ENCODE data around the gene FADS3. TPM values are rescaled to one million over a fixed set of nuclear protein-coding genes. Genes with fewer than 3 reads are reported as not detected.

Gene FADS3
- polyA plus RNA-seq, 1 donor = 9.1 TPM

DNA sequence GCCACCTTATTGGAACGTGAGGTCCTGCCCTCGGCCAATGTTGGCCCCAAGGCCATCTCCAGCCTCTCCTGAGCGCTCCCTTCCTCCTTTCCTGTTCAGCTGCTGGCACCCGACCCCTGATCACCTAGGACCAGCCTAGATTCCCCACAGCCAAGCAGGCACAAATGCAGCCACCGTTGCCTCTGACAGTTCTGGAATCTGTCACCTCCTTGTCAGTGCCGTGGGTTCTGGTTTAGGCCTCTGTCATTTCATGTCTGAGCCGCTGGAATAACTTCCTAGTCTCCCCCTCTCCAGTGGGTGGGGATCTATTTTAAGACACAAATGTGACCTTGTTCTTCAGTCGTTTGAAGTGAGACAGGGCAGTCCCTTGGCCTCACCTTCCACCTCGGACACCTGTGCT is 29.7 kb downstream of the FADS3 start:
- Histone ChIP-seq H3K4me3 (ENCODE audit: low read length) (no peak overlapping the region), H3K36me3 (ENCODE audit: control insufficient read depth, insufficient read depth, low read length) (peaks cover 5% of the 10 kb centered on the region), H3K9me3 (ENCODE audit: control insufficient read depth, low read depth, low read length) (no peaks in the 10 kb centered on the region), H3K4me1 (ENCODE audit: control insufficient read depth, insufficient read depth, low read length) (no peaks in the 10 kb centered on the region), H3K27me3 (ENCODE audit: control insufficient read depth, insufficient read depth, low read length) (no peaks in the 10 kb centered on the region), H3K27ac (ENCODE audit: low read length) (no peak overlapping the region)
- DNase-seq = no peak
- WGBS (ENCODE audit: insufficient coverage, low lambda C conversion rate) = no CpG with 5 or more reads among the region's 9 CpGs

DNA sequence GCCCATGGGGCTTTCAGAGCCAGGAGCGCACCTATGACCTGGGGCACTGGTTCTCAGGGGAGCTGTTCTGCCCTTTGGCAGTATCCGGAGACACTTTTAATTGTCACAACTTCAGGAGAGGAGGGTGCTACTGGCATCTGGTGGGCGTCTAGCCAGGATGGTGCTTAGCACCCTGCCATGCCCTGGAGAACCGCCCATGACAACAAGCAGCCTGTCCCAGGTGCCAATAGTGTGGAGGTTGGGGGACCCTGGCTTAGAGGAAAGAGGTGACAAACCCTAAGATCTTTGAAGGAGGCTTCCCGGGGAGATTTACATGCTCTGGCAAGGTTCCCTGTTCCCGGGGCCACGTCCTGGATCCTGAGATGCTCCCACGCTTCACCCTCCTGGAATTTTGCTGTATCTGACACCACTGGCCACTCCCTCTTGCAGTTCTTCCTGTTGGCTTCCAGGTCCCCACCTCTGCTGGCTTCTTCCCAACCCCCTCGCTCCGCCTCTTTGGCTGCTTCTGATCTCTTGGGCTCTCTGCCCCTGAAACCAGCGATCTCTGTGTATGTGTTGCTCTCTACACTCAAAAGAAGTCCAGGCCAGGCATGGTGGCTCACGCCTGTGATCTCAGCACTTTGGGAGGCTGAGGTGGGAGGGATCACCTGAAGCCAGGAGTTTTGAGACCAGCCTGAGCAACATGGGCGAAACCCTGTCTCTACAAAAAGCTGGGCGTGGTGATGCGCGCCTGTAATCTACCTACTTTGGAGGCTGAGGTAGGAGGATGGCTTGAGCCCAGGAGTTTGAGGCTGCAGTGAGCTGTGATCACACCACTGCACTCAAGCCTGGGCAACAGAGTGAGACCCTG is 31.1 kb downstream of the FADS3 start:
- DNase-seq = no peak
- no peaks in the 10 kb centered on the region for H3K9me3 ChIP-seq (ENCODE audit: control insufficient read depth, low read depth, low read length)
- H3K27me3 ChIP-seq (ENCODE audit: control insufficient read depth, insufficient read depth, low read length) = no peaks in the 10 kb centered on the region
- no peak overlapping the region for H3K4me3 ChIP-seq (ENCODE audit: low read length)
- H3K36me3 ChIP-seq (ENCODE audit: control insufficient read depth, insufficient read depth, low read length) = peaks cover 5% of the 10 kb centered on the region
- no CpG with 5 or more reads among the region's 16 CpGs for WGBS (ENCODE audit: insufficient coverage, low lambda C conversion rate)
- H3K4me1 ChIP-seq (ENCODE audit: control insufficient read depth, insufficient read depth, low read length) = no peaks in the 10 kb centered on the region
- H3K27ac ChIP-seq (ENCODE audit: low read length) = no peak overlapping the region

DNA sequence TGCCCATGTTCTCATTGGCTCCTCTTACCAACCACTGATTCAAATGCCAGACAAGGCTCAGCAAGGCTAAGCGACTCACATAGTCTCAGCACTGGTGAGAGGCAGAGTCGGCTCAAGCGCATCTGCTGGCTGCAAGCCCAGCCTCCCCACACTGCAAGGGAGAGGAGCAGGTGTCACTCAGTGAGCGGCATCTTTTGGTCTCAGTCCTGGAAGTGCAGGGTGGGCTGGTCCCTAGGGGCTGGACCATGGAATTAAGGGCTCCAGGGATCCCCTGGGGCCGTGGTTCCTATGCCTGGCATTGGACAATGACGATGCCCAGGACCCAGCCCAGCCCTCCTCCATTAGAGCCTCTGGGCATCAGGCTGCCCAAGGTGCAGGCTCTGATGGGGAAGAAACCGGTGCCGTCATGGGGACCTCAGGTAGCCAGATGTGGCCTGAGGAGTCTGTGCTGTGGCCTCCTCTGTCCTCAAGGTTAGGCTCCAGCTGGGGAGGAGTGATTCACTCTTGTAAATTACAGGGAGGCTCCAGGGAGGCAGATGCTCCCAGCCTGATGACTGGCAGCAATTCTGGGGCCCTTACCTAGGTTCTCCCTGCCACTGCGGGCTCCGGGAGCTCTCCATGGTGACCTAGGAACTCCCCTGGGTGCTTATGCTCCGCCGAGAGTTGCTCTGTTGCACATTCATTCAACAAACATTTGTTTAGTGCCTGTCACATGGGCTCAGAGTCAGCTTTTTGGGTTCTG is 35.2 kb downstream of the FADS3 start:
- no peak for DNase-seq
- WGBS (ENCODE audit: insufficient coverage, low lambda C conversion rate) = no CpG with 5 or more reads among the region's 12 CpGs
- Histone ChIP-seq H3K4me1 (ENCODE audit: control insufficient read depth, insufficient read depth, low read length) (no peaks in the 10 kb centered on the region), H3K27ac (ENCODE audit: low read length) (no peak overlapping the region), H3K27me3 (ENCODE audit: control insufficient read depth, insufficient read depth, low read length) (no peaks in the 10 kb centered on the region), H3K4me3 (ENCODE audit: low read length) (no peak overlapping the region), H3K9me3 (ENCODE audit: control insufficient read depth, low read depth, low read length) (no peaks in the 10 kb centered on the region), H3K36me3 (ENCODE audit: control insufficient read depth, insufficient read depth, low read length) (peaks cover 8% of the 10 kb centered on the region)

DNA sequence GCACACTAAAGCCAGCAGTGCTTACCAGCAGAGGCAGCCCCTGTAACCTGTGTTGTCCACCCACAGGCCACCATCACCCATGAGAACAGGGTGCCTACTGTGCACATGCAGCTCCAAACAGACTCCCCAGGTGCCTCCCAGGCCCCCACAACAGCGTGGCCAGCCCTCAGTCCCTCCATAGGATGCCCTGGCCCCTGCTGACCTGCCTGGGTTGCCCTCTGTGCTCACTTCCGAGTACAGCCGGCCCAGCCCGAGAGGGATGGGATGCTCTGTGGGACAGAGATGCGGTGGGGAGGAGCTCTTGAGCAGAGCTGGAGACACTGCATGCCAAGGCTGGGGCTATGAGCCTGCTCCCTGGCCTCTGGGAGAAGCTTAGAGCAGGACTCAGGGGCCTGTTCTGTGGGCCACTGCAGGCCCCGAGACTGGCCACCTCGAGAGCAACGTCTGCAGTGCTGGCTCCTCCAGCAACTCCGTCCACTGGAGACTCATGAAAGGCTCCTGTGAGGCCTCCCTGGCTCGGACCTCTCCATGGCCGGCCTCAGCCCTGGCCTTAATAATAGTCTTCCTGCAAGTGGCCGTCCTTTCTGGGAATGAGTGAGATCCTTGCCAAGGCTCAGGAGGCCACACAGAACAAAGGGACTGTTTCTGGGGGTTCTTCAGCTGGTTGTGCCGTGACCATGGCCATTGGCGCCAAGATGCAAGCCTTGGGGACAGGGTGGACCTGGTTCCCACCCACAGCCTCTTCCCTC is 36.2 kb downstream of the FADS3 start:
- DNase-seq = no peak
- WGBS (ENCODE audit: insufficient coverage, low lambda C conversion rate) = no CpG with 5 or more reads among the region's 14 CpGs
- Histone ChIP-seq H3K36me3 (ENCODE audit: control insufficient read depth, insufficient read depth, low read length) (peaks cover 10% of the 10 kb centered on the region), H3K9me3 (ENCODE audit: control insufficient read depth, low read depth, low read length) (no peaks in the 10 kb centered on the region), H3K4me3 (ENCODE audit: low read length) (no peak overlapping the region), H3K4me1 (ENCODE audit: control insufficient read depth, insufficient read depth, low read length) (no peaks in the 10 kb centered on the region), H3K27ac (ENCODE audit: low read length) (no peak overlapping the region), H3K27me3 (ENCODE audit: control insufficient read depth, insufficient read depth, low read length) (no peaks in the 10 kb centered on the region)

DNA sequence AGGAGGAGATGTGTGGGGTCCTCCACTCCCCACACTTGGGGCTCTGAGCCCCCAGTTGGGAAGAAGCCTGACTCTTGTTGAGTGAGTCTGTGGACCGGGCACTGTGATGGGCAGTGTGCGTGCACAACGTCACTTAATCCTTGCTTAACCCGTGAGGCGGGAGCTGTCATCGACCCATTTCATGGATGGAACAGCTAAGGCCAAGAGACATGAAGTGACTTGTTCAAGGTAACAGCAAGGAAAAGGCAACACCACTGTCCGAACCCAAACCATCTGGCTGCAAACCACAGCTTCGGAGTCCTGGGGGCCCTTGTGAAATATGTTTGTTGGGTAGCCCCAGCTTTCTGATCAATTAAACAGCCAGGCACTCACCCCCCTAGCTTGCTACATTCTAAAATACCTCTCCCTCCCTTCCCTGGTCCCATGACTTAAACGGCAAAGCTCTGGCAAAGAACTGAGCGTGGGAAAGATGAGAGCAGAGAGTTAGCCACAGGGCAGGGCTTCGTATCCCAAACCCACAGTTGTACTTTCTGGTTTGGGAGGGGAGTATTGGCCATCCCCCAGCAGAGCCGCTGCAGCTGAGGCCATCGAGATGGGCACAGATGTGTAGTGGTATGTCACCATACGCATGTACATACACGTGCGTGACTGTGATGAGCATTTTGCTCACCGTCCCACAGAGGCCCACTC is 37.0 kb downstream of the FADS3 start:
- no CpG with 5 or more reads among the region's 17 CpGs for WGBS (ENCODE audit: insufficient coverage, low lambda C conversion rate)
- Histone ChIP-seq H3K27me3 (ENCODE audit: control insufficient read depth, insufficient read depth, low read length) (no peaks in the 10 kb centered on the region), H3K9me3 (ENCODE audit: control insufficient read depth, low read depth, low read length) (no peaks in the 10 kb centered on the region), H3K4me1 (ENCODE audit: control insufficient read depth, insufficient read depth, low read length) (no peaks in the 10 kb centered on the region), H3K36me3 (ENCODE audit: control insufficient read depth, insufficient read depth, low read length) (peaks cover 10% of the 10 kb centered on the region), H3K27ac (ENCODE audit: low read length) (no peak overlapping the region), H3K4me3 (ENCODE audit: low read length) (no peak overlapping the region)
- no peak for DNase-seq

DNA sequence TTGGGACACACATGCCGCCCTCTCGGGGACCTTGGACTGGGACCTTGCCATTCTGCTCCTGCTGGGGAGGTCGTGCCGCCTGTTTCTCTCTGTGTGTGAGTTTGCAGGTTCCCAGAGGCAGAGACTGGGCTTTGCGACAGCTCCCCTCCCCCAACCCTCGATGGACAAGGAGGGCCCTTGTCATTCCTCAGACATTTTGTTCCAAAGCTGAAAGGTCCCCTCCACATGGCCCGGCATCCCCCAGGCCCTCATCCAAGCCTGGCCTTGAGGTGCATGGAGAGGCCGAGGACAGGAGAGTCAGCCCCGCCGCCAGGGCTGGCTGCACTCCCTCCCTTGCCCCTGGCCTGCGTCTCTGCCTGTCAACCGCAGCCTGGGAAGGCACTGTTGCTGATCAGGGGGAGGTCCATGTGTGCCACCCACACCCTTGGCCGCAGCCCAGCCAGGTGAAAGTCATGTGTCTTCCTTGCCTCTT is 37.6 kb downstream of the FADS3 start:
- H3K27ac ChIP-seq (ENCODE audit: low read length) = no peak overlapping the region
- WGBS (ENCODE audit: insufficient coverage, low lambda C conversion rate) = no CpG with 5 or more reads among the region's 13 CpGs
- peak in 1 of 2 donors; percentile 14 for DNase-seq

DNA sequence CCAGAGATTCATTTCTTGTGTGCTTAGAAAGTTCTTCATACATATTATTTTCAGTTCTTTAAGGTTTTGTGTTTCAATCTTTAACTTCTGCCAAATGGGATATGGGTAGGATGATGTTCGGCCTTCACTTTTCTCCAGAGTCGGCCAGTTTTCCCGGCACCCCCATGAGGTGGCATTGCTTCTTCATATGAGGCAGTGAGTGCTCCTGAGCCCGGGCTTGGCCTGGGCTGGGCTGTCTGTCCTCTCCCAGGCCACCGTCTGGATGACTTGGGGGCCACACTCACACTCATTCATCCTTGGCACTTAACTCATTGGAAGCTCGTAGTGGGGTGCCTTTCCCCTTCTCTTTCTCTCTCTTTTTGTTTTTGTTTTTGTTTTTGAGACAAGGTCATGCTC is 39.4 kb downstream of the FADS3 start:
- H3K27ac ChIP-seq (ENCODE audit: low read length) = no peak overlapping the region
- no peaks in the 10 kb centered on the region for H3K27me3 ChIP-seq (ENCODE audit: control insufficient read depth, insufficient read depth, low read length)
- H3K36me3 ChIP-seq (ENCODE audit: control insufficient read depth, insufficient read depth, low read length) = peaks cover 13% of the 10 kb centered on the region
- no peak overlapping the region for H3K4me3 ChIP-seq (ENCODE audit: low read length)
- WGBS (ENCODE audit: insufficient coverage, low lambda C conversion rate) = no CpG with 5 or more reads among the region's 6 CpGs
- no peaks in the 10 kb centered on the region for H3K9me3 ChIP-seq (ENCODE audit: control insufficient read depth, low read depth, low read length)
- DNase-seq = no peak
- H3K4me1 ChIP-seq (ENCODE audit: control insufficient read depth, insufficient read depth, low read length) = no peaks in the 10 kb centered on the region

More for the DNA sequence above, 37.6 kb downstream of the FADS3 start:
- Histone ChIP-seq H3K4me1 (ENCODE audit: control insufficient read depth, insufficient read depth, low read length) (no peaks in the 10 kb centered on the region), H3K4me3 (ENCODE audit: low read length) (no peak overlapping the region), H3K36me3 (ENCODE audit: control insufficient read depth, insufficient read depth, low read length) (peaks cover 10% of the 10 kb centered on the region), H3K27me3 (ENCODE audit: control insufficient read depth, insufficient read depth, low read length) (no peaks in the 10 kb centered on the region), H3K9me3 (ENCODE audit: control insufficient read depth, low read depth, low read length) (no peaks in the 10 kb centered on the region)

DNA sequence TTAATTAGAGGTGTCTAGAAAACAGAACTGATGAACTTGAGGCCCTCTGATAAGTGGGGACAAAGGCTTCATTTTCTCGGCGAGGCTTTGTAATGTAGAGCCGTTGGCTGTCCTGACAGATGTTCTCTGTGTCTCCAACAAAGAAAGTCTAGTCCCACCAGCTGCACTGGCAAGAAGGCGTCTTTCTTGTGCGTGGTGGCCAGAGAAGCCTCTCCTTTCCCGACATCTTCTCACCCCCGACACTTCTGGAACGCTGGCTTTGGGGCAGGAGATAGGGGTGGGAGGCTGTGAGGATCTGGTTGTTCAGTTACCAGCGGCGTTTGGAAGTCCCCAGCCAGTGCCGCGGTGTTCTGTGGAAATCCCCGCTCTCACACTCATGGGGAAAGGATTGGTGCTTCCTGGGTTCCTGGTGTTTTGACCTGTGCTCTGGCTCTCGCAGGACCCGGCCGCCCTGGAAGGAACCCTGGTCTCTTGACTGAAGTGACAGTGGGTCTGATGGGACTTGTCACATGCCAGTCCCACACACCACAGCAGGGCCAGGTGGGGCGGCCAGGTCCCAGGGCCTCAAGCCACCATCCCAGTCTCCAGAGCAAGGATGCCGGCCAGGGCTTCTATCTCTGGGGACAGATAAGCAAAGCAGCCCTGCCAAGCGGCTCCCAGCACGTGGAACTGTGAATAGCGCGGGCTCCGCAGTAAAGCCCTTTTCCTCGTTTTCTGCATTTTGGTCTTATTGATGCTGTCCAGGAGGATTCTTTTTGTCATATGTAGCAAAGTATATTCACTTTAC is 40.0 kb downstream of the FADS3 start:
- Histone ChIP-seq H3K9me3 (ENCODE audit: control insufficient read depth, low read depth, low read length) (no peaks in the 10 kb centered on the region), H3K4me3 (ENCODE audit: low read length) (no peak overlapping the region), H3K36me3 (ENCODE audit: control insufficient read depth, insufficient read depth, low read length) (peaks cover 13% of the 10 kb centered on the region), H3K27ac (ENCODE audit: low read length) (no peak overlapping the region), H3K27me3 (ENCODE audit: control insufficient read depth, insufficient read depth, low read length) (no peaks in the 10 kb centered on the region), H3K4me1 (ENCODE audit: control insufficient read depth, insufficient read depth, low read length) (no peaks in the 10 kb centered on the region)
- no peak for DNase-seq
- no CpG with 5 or more reads among the region's 24 CpGs for WGBS (ENCODE audit: insufficient coverage, low lambda C conversion rate)

DNA sequence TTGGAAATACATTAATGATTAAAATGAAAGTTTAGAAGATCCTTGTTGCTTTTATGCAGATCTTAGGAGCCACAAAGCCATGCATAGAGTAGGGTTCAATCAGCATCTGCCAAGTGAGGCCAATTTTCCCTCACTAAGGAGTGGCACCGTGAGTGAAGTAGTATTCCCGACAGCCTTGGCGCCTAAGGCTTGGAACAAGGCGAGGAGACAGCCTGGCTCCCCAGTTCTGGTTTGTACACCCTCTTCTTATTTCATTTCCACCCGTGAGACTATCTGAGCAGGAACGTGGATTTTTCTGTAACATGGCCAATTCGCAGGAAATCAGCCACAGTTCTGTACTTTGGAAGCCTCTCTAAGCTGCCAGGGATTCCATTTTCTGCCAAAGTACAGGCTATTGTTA is 40.7 kb downstream of the FADS3 start:
- no CpG with 5 or more reads among the region's 7 CpGs for WGBS (ENCODE audit: insufficient coverage, low lambda C conversion rate)
- no peaks in the 10 kb centered on the region for H3K27me3 ChIP-seq (ENCODE audit: control insufficient read depth, insufficient read depth, low read length)
- peaks cover 13% of the 10 kb centered on the region for H3K36me3 ChIP-seq (ENCODE audit: control insufficient read depth, insufficient read depth, low read length)
- no peak overlapping the region for H3K4me3 ChIP-seq (ENCODE audit: low read length)
- H3K4me1 ChIP-seq (ENCODE audit: control insufficient read depth, insufficient read depth, low read length) = no peaks in the 10 kb centered on the region
- no peaks in the 10 kb centered on the region for H3K9me3 ChIP-seq (ENCODE audit: control insufficient read depth, low read depth, low read length)
- peak in 1 of 2 donors; percentile 44 for DNase-seq
- H3K27ac ChIP-seq (ENCODE audit: low read length) = no peak overlapping the region

Data from large intestine (tissue), 3 donors.